Activated CD4-positive, alpha-beta T cell treated with anti-CD3 and anti-CD28 coated beads for 1 hour (primary cell): ENCODE data around the gene NAP1L4.

Experiments used
- DNase-seq: peaks from one replicate; pipeline ENCODE4 v3.0.0-alpha.2; 2020

The NAP1L4 gene

GRCh38 chr11:2992997-2993325 is 832 bp upstream of the NAP1L4 start:
- no peak for DNase-seq

- no peak for DNase-seq
Measured at GRCh38 chr11:2991452-2992233, 486 bp downstream of the NAP1L4 start.

GRCh38 chr11:2990617-2991451 is 1.3 kb downstream of the NAP1L4 start:
- no peak for DNase-seq

- DNase-seq, result no peak
Measured at GRCh38 chr11:2989551-2989950, 2.6 kb downstream of the NAP1L4 start.

GRCh38 chr11:2989006-2989405 is 3.1 kb downstream of the NAP1L4 start:
- DNase-seq, result no peak

- DNase-seq, result no peak
Measured at GRCh38 chr11:2987881-2988861, 4.0 kb downstream of the NAP1L4 start.

- DNase-seq, result no peak
Measured at GRCh38 chr11:2983908-2984307, 8.2 kb downstream of the NAP1L4 start.

- no peak for DNase-seq
Measured at GRCh38 chr11:2982214-2982613, 9.9 kb downstream of the NAP1L4 start.

GRCh38 chr11:2981130-2981529 is 11.0 kb downstream of the NAP1L4 start:
- DNase-seq, result no peak

- DNase-seq, result no peak
Measured at GRCh38 chr11:2980168-2980840, 11.8 kb downstream of the NAP1L4 start.

GRCh38 chr11:2977113-2977512 is 15.0 kb downstream of the NAP1L4 start:
- DNase-seq, result no peak

- no peak for DNase-seq
Measured at GRCh38 chr11:2976294-2977063, 15.7 kb downstream of the NAP1L4 start.

GRCh38 chr11:2975594-2975993 is 16.5 kb downstream of the NAP1L4 start:
- peak; percentile 31 for DNase-seq

- DNase-seq, result no peak
Measured at GRCh38 chr11:2974272-2974671, 17.9 kb downstream of the NAP1L4 start.

GRCh38 chr11:2968341-2968900 is 23.7 kb downstream of the NAP1L4 start:
- DNase-seq, result no peak

GRCh38 chr11:2964782-2965181 is 27.3 kb downstream of the NAP1L4 start:
- DNase-seq, result no peak

- DNase-seq, result no peak
Measured at GRCh38 chr11:2963761-2964160, 28.4 kb downstream of the NAP1L4 start.

- DNase-seq, result no peak
Measured at GRCh38 chr11:2963112-2963754, 28.9 kb downstream of the NAP1L4 start.

GRCh38 chr11:2961080-2961479 is 31.0 kb downstream of the NAP1L4 start:
- DNase-seq, result no peak

GRCh38 chr11:2960139-2960538 is 32.0 kb downstream of the NAP1L4 start:
- no peak for DNase-seq

GRCh38 chr11:2958251-2958650 is 33.9 kb downstream of the NAP1L4 start:
- no peak for DNase-seq
